Measurements from ENCODE around the gene AGR2.
"Not testable (repeated sequence)": the region's sequence is repeated elsewhere in the genome, so short reads cannot be mapped to it uniquely, and the experiment has no call there.

AGR2 gene

DNA sequence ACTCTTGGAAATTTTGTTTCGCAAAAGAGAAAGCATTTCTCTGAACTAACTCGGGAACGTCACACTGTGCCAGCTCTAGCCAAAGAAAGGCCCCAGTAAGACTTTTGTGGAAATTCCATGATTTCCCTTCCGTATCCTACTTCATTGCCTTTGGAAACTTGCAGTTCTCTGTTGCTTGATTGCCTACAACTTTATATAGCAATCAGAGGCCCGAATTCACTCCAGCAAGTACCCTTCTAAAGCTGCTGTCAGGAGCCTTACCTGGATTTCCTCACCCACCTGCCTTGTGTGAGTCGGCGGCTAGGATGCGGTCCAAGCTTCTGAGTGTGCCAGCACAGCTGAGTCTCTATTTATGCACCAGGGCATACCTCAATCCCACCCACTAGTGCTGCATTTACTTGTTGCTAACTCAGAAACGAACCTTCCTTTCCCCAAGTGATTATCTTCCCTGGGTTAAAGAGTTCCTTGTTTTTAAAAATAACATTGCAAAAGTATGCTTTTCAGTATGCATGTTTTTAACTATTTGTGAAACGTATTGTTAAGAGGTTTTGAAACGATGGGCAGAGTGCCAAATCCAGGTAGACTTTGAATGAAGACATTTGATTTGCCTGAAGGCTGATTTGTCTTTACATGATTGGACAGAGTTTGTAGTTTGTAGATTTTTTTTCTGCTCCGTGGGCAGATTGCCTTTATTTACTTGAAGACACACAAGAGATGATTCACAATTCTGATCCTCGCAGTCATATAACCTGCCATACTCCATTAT lies at the start of gene AGR2:
Gene AGR2, minus strand, starts transcription at position 326 of the 766 bp plus-strand sequence. CDS start 3,203 bp downstream, outside the sequence.
- no peak for DNase-seq

DNA sequence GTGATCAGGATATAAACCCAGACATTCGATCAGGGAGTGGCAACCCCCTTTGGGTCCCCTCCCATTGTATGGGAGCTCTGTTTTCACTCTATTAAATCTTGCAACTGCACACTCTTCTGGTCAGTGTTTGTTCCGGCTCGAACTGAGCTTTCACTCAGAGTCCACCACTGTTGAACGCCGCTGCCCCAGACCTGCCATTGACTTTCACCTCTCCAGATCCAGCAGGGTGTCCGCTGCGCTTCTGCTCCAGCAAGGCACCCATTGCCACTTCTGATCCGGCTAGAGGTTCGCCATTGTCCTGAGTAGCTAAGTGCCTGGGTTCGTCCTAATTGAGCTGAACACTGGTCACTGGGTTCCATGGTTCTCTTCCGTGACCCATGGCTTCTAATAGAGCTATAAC lies 48.4 kb upstream of the AGR2 start:
- not testable (repeated sequence) for DNase-seq

DNA sequence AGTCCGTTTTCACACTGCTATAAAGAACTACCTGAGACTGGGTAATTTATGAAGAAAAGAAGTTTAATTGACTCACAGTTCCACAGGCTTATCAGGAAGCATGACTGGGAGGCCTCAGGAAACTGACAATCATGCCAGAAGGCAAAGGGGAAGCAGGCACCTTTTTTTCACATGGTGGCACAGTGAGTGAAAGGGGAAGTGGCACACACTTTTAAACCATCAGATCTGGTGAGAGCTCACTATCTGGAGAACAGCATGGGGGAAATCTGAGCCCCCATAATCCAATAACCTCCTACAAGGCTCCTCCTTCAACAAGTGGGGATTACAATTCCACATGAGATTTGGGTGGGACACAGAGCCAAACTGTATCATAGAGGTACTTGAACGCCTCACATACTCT lies 47.0 kb upstream of the AGR2 start:
- peak; percentile 56 for DNase-seq

DNA sequence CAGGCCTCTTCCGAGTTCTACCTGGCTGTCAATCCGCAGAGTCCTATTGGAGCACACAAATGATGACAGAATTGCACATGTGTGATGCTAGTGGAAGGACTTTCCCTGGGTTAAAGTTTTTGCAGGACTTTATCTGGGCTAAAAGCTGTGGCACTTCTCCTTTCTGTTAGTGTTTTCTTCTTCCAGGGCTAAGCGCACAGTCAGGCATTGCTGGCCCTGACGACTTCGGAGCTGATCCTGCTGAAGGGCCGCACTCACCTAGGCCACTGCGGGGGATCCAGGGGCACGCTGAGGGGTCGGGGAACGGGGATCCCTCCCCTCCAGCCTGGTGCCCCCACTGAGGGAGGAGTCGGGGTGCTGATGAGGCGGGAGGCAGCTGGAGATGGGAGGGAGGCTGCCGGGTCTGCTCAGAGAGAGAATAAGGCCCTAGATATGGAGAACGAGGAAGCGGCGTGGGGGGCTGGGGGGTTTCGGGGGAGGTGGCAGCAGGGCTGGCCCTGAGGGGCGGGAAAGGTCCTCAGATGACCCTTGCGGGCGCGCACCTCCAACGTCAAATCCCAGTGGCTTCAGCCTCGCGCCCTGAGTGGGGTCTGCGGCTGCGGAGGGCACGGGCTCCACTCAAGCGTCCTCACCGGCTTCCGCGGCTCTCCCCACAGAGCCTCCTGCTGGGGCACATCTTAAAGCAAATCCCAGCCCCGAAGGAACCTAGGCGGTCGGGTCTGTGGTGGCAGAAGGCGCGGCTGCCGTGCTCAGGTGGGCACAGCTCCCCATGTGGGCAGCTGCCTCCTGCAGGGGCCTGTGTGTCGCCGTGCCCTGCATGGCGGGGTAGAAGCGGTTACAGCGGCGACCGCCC lies 46.0 kb upstream of the AGR2 start:
- no peak for DNase-seq

DNA sequence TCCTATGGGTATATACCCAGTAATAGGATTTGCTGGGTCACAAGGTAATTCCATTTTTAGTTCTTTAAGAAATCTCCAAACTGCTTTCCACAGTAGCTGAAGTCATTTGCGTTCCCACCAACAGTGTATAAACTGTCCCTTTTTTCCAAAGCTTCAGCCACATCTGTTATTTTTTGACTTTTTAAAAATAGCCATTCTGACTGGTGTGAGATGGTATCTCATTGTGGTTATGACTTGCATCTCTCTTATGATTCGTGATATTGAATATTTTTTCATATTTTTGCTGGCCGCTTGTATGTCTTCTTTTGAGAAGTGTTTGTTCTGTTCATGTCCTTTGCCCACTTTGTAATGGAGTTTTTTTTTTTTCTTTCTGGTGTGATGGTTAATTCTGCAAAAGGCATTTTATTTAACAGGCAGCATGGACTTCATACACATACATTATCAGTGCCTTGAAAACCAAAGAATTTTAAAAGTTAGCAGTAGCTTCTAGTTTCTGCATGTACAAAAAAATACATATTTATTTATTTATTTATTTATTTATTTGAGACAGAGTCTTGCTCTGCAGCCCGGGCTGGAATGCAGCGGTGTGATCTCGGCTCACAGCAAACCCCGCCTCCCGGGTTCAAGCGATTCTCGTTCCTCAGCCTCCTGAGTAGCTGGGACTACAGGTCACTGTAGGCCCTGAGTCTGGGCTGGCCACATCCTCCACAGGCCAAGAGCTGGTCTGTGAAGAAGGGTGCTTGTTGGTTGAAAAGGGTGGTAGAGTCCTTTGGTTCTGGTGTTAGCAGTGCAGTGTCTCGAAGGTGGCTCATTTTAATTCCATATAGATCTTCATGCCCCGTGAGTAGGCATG lies 44.7 kb upstream of the AGR2 start:
- DNase-seq: no peak

DNA sequence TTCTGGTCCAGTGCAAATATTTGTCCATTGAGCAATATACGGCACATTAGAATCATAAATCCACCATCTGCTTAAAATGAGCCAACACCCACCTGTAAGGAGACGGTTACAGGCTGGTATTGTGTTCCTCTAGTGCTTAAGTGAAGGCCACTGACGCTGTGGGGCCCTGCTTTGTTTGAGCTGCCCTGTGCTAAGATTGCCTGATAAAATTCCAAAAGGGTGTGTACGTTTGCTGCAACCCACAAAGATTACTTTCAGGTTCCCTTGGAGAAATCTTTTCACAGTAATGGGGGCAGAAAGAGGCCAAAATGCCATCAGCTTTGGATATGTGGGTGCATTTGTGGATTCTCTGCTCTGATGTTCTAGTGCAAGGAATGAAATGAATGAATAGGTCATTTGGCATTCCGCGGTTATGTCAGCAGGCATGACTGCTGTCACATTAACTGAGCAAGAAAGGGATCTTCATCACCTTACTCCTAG lies 42.6 kb upstream of the AGR2 start:
- DNase-seq: peak; percentile 86

DNA sequence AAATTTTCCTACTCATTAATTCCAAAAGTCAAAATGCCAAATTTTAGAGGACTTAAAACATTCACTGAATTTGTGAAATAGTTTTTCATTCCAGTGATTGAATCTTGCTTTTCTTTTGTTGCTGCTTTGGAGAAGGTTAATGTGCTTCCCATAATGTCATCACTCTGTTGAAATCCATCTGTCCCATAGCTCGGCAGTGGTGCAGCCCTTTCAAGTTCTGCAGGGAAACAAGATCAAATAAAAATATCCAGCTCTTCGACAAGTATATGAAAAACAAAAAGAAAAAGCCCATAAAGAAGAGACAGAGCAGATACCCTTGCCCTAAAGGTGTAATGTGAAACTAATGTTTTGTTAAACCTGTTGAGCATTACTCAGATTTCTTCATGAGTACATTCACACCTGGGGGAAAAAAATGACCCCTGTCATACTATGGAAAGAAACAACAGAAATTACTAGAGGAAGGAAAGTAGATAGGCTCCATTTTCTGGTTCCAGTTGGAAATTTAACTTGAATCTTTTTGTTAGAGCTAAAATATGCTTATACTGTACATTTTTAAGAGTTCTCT lies 41.9 kb upstream of the AGR2 start:
- DNase-seq: no peak

DNA sequence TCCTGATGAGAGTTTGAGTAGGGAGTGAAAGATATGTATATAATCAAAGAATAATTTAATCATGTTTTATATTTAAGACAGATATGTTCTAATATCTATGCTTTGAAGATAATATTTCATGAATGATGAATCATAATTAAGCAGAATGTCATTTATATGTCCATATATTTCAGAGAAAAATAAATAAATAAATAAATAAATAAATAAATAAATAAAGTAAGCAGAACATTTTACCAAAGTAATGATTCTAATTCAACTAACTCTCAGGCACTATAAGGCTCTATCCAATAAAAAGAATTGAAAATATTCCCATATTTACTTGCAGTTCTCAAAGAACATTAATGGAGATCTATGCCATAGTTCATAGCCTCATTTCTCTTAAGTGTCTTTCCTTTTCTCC lies 40.9 kb upstream of the AGR2 start:
- DNase-seq: no peak

DNA sequence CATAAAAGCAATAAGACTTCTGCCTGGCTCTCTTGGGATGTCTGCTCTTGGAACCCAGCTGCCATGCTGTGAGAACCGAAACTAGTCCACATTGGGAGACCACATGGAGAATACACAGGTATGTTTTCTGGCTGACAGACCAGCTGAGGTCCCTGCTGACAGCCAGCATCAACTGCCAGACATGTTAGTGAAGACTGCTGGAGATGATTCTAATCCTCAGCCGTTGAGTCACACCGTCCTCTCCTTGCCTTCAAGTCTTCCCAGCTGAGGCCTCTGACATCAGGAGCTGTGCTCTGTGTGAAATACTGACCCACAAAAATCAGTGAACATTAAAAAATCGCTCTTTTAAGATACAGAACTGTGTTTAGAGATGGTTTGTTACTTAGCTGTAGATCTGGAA lies 36.9 kb upstream of the AGR2 start:
- DNase-seq: no peak

DNA sequence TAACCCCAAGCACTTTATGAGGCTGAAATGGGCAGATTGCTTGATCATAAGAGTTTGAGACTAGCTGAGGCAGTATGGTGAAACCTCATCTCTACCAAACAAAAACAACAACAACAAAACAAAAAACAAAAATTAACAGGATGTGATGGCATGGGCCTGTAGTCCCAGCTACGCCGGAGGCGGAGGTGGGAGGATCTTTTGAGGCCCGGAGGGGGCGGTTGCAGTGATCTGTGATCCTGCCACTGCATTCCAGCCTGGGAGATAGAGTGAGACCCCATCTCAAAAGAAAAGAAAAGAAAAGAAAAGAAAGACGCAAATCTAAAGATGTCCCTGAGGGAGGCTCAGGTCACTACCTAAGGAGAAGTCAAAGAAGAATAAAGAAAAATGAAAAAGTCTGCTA lies 35.3 kb upstream of the AGR2 start:
- DNase-seq: no peak

DNA sequence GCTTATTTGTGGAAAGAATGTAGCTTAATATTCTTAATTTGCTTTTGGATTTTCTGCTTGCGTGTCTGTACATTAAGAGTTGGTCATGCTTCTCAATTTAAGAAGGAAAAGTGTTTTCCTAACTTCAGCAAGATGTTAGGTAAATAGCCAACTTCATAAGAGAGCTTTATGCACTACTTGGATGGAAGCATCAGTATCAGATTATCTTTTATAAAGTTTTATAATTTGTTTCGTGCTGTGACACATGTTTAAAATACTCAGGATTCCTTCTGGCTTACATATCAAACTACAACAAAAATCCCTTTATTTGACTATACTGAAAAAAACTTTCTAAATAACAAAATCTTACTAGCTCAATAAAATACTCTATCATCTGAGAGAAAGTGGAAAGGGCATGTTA lies 34.8 kb upstream of the AGR2 start:
- no peak for DNase-seq

DNA sequence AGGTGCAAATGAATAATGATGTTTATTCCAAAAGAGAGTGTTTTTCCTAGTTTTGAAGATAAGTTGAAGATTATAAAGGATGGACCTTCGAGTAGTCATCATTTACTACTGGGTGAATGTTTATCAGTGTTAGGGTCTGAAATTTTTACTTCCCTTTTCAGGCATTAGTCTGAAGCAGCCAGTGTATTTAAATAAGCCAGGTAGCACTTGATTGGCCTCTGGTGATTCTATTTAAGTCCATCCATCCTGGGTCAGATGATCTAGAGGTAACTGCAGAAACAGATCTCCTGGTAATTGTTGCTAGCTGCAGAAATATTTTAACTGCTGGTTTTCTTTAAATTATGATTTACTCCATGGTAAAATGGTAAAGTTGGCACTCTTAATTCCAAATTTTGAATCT lies 34.1 kb upstream of the AGR2 start:
- no peak for DNase-seq

DNA sequence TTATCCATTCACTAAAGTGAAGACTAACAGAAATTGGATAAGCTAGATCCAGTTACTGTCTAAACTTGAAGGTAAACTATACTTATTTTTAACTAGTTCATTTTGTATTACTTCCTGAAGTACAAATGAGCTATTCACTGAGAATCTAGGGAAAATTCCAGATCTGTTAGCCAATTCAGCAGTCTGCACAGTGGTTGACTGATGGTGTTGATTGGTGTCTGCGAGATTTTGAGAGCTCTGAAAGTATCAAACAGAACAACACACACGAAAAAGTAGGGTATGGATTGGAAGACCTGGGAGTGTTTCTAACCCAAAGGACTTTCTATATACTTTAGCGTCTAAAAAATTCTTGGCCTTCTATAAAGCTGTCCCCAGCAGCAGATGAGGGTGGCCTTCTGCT lies 33.6 kb upstream of the AGR2 start:
- no peak for DNase-seq

DNA sequence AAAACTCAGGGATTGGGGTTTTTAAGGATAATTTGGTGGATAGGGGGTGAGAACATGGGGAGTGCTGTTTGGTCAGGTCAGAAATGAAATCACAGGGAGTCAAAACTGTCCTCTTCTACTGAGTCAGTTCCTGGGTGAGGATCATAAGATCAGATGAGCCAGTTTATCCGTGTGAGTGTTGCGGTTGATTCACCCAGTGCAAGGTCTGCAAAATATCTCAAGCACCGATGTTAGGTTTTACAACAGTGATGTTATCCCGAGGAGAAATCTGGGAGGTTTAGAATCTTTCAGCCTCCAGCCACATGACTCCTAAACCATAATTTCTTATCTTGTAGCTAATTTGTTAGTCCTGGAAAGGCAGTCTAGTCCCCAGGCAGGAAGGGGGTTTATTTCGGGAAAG lies 31.7 kb upstream of the AGR2 start:
- no peak for DNase-seq

DNA sequence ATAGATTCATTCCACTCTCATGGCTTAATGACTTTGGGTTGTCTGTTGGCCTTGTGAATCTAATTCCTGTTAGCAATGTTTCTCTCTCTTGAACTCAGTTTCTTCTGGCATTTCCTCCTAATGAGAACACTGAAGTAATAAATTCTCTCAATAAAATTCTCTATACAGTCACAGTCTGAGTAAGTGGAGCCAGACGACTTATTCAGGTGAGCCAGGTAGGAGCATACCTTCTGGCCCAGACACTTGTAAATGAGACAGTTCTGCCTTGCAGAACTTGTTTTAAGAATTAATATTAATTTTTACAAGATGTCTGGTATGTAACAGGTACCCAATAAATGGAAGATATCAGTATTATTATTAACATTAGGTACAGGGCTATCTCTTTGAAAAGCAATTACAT lies 28.6 kb upstream of the AGR2 start:
- DNase-seq: no peak

DNA sequence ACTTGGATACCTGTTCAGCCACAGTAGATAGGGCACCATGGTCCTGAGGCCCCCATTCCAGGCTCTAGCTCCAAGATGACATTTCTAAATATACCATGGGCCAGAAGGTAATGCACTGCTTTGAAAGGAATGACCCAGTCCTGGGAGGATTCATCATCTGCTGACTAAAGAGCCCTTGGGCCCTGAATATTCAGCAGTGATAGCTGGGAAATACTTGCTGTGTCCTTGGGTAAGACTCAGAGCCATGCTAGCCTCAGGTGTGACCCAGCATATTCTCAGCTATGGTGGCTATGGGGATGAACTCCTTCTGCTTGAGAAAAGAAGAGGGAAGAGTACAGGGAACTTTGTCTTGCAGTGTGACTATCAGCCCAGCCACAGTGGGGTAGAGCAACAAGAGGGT lies 21.3 kb upstream of the AGR2 start:
- DNase-seq: no peak

DNA sequence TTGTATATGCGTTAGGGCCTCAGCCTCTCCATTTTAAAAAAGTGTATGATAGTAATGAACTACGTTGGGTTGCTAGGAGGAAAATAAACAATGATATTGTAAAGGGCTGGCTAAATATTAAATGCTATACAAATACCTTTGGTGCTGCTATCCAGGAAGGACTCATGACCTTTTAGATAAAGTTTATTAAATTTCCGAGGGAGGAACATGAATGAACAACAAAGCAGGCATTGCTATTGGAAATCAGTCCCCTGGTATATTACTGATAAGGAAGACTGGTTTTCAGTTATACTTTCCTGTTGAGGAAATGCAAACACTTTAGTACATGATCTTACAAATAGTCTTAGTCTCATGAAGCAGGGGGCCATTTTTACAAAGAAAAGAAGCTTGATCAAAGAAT lies 17.2 kb upstream of the AGR2 start:
- DNase-seq: no peak

DNA sequence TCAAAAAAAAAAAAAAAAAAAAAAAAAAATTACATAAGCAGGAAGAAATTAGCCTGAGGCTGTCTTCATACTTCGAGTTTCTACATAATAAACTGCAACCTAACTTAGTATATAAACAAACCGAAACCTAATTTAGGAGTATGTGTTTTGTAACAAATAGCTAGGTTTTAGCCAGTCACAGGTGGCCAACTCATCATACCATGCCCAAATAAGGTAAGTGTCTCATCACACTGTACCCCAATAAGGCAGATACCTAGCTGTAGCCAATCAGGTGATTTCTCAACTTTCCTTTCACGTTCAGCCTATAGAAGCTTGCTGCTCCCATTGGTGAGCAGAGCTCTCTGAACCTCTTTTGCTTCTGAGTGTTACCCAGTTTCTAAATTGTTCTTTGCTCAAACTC lies 13.9 kb upstream of the AGR2 start:
- DNase-seq: no peak

DNA sequence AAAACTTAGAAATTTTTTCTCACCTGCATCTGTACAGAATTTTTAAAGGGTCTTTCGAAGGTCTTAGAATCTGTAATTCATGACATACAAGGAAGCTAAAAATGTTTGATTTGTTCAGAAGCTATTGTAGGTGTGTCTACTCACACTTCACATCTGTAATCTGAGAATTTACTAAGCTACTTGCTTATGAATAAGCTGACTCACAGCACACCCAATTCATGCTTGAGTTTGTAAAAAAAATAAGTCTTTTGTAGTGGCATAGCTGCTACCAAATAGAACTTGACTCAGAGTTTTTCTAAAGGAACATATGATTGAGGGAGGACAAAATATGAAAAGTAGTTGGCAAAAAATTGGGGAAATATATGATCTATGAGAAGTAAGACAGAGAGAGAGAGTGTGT lies 12.7 kb upstream of the AGR2 start:
- DNase-seq: peak; percentile 54

DNA sequence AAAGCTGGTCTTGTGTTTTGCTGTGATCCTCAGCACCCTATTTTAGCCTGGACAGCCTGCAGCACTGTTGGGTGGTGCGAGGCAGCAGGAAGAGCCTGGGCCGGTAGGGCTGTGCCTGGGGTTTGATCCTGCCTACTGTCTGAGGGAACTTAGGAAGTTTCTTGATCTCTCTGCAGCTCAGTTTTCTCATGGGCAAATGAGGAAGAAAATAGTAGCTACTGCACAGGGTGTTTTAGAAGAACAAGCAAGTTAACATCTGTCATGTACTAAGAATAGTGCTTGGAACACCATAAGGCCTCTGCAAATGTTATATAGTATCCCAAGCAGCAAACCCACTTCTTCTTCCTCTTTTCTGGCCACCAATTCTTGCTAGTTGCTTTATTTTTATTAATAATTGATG lies 12.0 kb upstream of the AGR2 start:
- no peak for DNase-seq

DNA sequence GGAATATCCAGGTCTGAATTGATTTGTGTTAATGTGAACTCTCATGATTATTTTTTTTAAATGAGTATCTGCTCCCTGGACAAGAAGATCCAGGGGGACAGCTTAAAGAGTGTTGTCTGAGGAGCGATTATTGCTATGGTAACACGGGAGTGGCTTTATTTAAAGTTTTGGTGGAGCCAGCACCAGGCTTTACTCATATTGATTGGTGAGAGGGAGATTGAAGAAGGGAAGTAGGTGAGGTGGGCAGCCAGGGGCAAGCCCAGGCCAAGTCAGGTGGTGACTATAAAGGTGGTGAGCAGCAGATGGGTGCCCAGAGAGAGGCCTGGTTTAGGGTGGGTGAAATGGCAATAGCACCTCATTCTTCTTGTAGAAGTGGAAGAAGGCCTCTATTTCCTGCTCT lies 10.2 kb upstream of the AGR2 start:
- DNase-seq: no peak

DNA sequence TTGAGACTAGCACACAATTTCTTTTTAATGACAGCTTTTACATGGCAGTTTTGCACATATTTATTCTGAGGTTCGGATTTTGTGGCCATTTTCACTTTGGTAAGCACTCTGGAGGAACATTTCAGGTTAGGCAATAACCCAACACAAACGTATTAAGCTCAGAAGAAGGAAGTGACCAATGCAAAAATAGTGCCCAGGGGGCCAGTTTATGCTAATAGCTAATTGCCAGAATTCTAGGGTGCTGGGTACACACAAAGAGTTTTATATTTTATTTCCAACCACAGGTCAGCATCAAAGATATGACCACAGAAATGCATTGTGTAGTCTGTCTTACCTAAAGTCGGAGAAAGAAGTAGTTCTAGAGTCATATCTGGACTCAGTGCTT lies 8.4 kb upstream of the AGR2 start:
- DNase-seq: no peak

Data from NCI-H226 (cell line).